GM18870 (cell line): Measurements from ENCODE around the gene PDK1.
"Not testable (repeated sequence)": the region's sequence is repeated elsewhere in the genome, so short reads cannot be mapped to it uniquely, and the experiment has no call there.

Experiments
- ATAC-seq: cut with Tn5 transposase; IDR thresholded peaks from one replicate; pipeline ENCODE4 v1.9.1; 2021; ENCODE audit warnings: moderate library complexity; ENCODE audit not compliant: unreplicated experiment

The PDK1 gene

GRCh38 chr2:172551271-172551670, 4.6 kb upstream of the PDK1 start:
- no peak for ATAC-seq

- ATAC-seq: no peak
Measured at GRCh38 chr2:172552547-172553291, 3.2 kb upstream of the PDK1 start.

- ATAC-seq: no peak
Measured at GRCh38 chr2:172554352-172555271, 1.3 kb upstream of the PDK1 start.

GRCh38 chr2:172555272-172555521, 693 bp upstream of the PDK1 start:
- peak; percentile 19 for ATAC-seq

GRCh38 chr2:172556284-172557033, 569 bp downstream of the PDK1 start:
- peak; percentile 56 for ATAC-seq

- ATAC-seq: no peak
Measured at GRCh38 chr2:172558372-172558771, 2.5 kb downstream of the PDK1 start.

GRCh38 chr2:172560721-172561120, 4.8 kb downstream of the PDK1 start:
- no peak for ATAC-seq

GRCh38 chr2:172561270-172561669, 5.4 kb downstream of the PDK1 start:
- no peak for ATAC-seq

- no peak for ATAC-seq
Measured at GRCh38 chr2:172562298-172562697, 6.4 kb downstream of the PDK1 start.

- ATAC-seq: no peak
Measured at GRCh38 chr2:172564376-172564775, 8.5 kb downstream of the PDK1 start.

GRCh38 chr2:172571245-172571644, 15.4 kb downstream of the PDK1 start:
- no peak for ATAC-seq

GRCh38 chr2:172572981-172573380, 17.1 kb downstream of the PDK1 start:
- no peak for ATAC-seq

GRCh38 chr2:172574965-172575364, 19.1 kb downstream of the PDK1 start:
- no peak for ATAC-seq

GRCh38 chr2:172578054-172578453, 22.2 kb downstream of the PDK1 start:
- ATAC-seq: no peak

- no peak for ATAC-seq
Measured at GRCh38 chr2:172578860-172579512, 23.1 kb downstream of the PDK1 start.

- no peak for ATAC-seq
Measured at GRCh38 chr2:172580544-172580943, 24.7 kb downstream of the PDK1 start.

- ATAC-seq: no peak
Measured at GRCh38 chr2:172582656-172583055, 26.8 kb downstream of the PDK1 start.

GRCh38 chr2:172586245-172586891, 30.5 kb downstream of the PDK1 start:
- no peak for ATAC-seq

- ATAC-seq: not testable (repeated sequence)
Measured at GRCh38 chr2:172587231-172587630, 31.3 kb downstream of the PDK1 start.

GRCh38 chr2:172588931-172589330, 33.0 kb downstream of the PDK1 start:
- no peak for ATAC-seq

GRCh38 chr2:172591386-172591785, 35.5 kb downstream of the PDK1 start:
- not testable (repeated sequence) for ATAC-seq
